Activated naive CD4-positive, alpha-beta T cell treated with anti-CD3 and anti-CD28 coated beads, Interleukin-2, amount 50 U/mL, for 72 hours (primary cell): ENCODE measurements around the gene RASGRP3. TPM values are rescaled to one million over a fixed set of nuclear protein-coding genes. Genes with fewer than 3 reads are reported as not detected.

Source experiments
- ATAC-seq, 2 donors: fragments of 150-1000 bp; cut with Tn5 transposase; 2 replicates each; pipeline ENCODE4 v1.10.0; 2021; ENCODE audit warnings: mild to moderate bottlenecking in 2 of 2, moderate library complexity in 2 of 2
- DNase-seq, 2 donors: peaks; one replicate each; pipeline ENCODE4 v3.0.0; 2021 to 2022; ENCODE audit warnings: low spot score in 2 of 2
- H3K27ac Mint-ChIP-seq, 2 donors: one replicate each; pipeline ENCODE4 v1.8.0; 2022; ENCODE audit warnings: mild to moderate bottlenecking in 2 of 2, mixed read lengths in 2 of 2
- H3K36me3 Mint-ChIP-seq, 2 donors: one replicate each; pipeline ENCODE4 v1.8.0; 2022; ENCODE audit warnings: mixed read lengths in 2 of 2
- H3K9me3 Mint-ChIP-seq, 2 donors: one replicate each; pipeline ENCODE4 v1.8.0; 2022; ENCODE audit warnings: mixed read lengths in 2 of 2
- total RNA-seq, 2 donors: library from RNA; stranded (reverse); gene quantifications; one replicate each; pipeline ENCODE4 v1.2.3, GENCODE V29; 2022

Gene RASGRP3
- total RNA-seq, 2 donors from 2014 or later: 2.5 to 2.8 TPM

- Mint-ChIP-seq H3K27ac (no peak overlapping the region), H3K9me3 (no peaks in the 10 kb centered on the region)
- no peak for ATAC-seq
Observed at GRCh38 chr2:33606622-33607021, 130.2 kb downstream of the RASGRP3 start.

GRCh38 chr2:33607251-33607721, 130.8 kb downstream of the RASGRP3 start:
- H3K27ac Mint-ChIP-seq: no peak overlapping the region
- ATAC-seq (no peak), DNase-seq (no peak)
- no peaks in the 10 kb centered on the region for H3K9me3 Mint-ChIP-seq
- no peaks in the 10 kb centered on the region for H3K36me3 Mint-ChIP-seq

More at GRCh38 chr2:33606622-33607021, 130.2 kb downstream of the RASGRP3 start:
- DNase-seq: no peak
- no peaks in the 10 kb centered on the region for H3K36me3 Mint-ChIP-seq

GRCh38 chr2:33607905-33608304, 131.5 kb downstream of the RASGRP3 start:
- H3K27ac Mint-ChIP-seq: no peak overlapping the region
- H3K9me3 Mint-ChIP-seq: no peaks in the 10 kb centered on the region
- no peaks in the 10 kb centered on the region for H3K36me3 Mint-ChIP-seq
- no peak for ATAC-seq
- no peak for DNase-seq

GRCh38 chr2:33614190-33614589, 137.7 kb downstream of the RASGRP3 start:
- peaks cover 12% of the 10 kb centered on the region in 2 donors for H3K9me3 Mint-ChIP-seq
- DNase-seq: no peak
- H3K36me3 Mint-ChIP-seq: peaks cover 21 to 31% of the 10 kb centered on the region in 2 donors
- no peak overlapping the region for H3K27ac Mint-ChIP-seq
- no peak for ATAC-seq

Other genes starting within 250 kb of the RASGRP3 start
- 10 to 100 TPM; 34.7 to 49.0 TPM for gene FAM98A, start 122.7 kb downstream of the RASGRP3 start, total RNA-seq